ENCODE measurements around the gene ADAMTS2. TPM values are rescaled to one million over a fixed set of nuclear protein-coding genes. Genes with fewer than 3 reads are reported as not detected.

ADAMTS2 gene
- total RNA-seq, 1 experiment from 2014 or later, result 1.7 TPM

- Histone ChIP-seq H3K27me3 (ENCODE audit: control insufficient read depth, insufficient read depth, low read length) (no peaks in the 10 kb centered on the region), H3K36me3 (replicated peaks; ENCODE audit: control insufficient read depth, insufficient read depth, low read length) (no peaks in the 10 kb centered on the region), H3K4me3 (ENCODE audit: insufficient read depth, low read depth, low read length) (no peak overlapping the region)
- peak; percentile 69 for DNase-seq
Observed at GRCh38 chr5:179138568-179138925, 206.7 kb downstream of the ADAMTS2 start.

GRCh38 chr5:179137643-179138567, 207.4 kb downstream of the ADAMTS2 start:
- no peak overlapping the region for H3K4me3 ChIP-seq (ENCODE audit: insufficient read depth, low read depth, low read length)
- H3K27me3 ChIP-seq (ENCODE audit: control insufficient read depth, insufficient read depth, low read length), result no peaks in the 10 kb centered on the region
- no peaks in the 10 kb centered on the region for H3K36me3 ChIP-seq (replicated peaks; ENCODE audit: control insufficient read depth, insufficient read depth, low read length)
- DNase-seq, result peak; percentile 64

GRCh38 chr5:179137016-179137642, 208.1 kb downstream of the ADAMTS2 start:
- no peaks in the 10 kb centered on the region for H3K36me3 ChIP-seq (replicated peaks; ENCODE audit: control insufficient read depth, insufficient read depth, low read length)
- no peak overlapping the region for H3K4me3 ChIP-seq (ENCODE audit: insufficient read depth, low read depth, low read length)
- H3K27me3 ChIP-seq (ENCODE audit: control insufficient read depth, insufficient read depth, low read length), result no peaks in the 10 kb centered on the region
- no peak for DNase-seq

GRCh38 chr5:179135441-179136215, 209.6 kb downstream of the ADAMTS2 start:
- DNase-seq, result no peak
- Histone ChIP-seq H3K36me3 (replicated peaks; ENCODE audit: control insufficient read depth, insufficient read depth, low read length) (no peaks in the 10 kb centered on the region), H3K4me3 (ENCODE audit: insufficient read depth, low read depth, low read length) (no peak overlapping the region), H3K27me3 (ENCODE audit: control insufficient read depth, insufficient read depth, low read length) (no peaks in the 10 kb centered on the region)

DNA sequence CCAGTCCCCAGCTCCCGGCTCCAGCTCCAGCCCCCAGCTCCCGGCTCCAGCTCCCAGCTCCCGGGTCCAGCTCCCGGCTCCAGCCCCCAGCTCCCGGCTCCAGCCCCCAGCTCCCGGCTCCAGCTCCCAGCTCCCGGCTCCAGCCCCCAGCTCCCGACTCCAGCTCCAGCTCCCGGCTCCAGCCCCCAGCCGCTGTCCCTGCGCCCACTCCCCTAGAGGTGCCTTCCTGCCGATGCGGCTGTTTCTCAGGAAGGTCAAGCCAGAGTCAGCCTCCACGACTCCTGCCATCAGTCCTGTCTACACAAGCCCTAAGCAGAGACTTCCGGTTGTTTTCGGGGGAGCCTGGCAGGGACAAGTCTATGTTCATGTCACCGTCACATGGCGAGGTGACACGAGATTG, 210.3 kb downstream of the ADAMTS2 start:
- Histone ChIP-seq H3K4me3 (ENCODE audit: insufficient read depth, low read depth, low read length) (no peak overlapping the region), H3K27me3 (ENCODE audit: control insufficient read depth, insufficient read depth, low read length) (no peaks in the 10 kb centered on the region), H3K36me3 (replicated peaks; ENCODE audit: control insufficient read depth, insufficient read depth, low read length) (no peaks in the 10 kb centered on the region)
- no peak for DNase-seq

- H3K36me3 ChIP-seq (replicated peaks; ENCODE audit: control insufficient read depth, insufficient read depth, low read length), result no peaks in the 10 kb centered on the region
- H3K4me3 ChIP-seq (ENCODE audit: insufficient read depth, low read depth, low read length), result no peak overlapping the region
- DNase-seq, result no peak
- H3K27me3 ChIP-seq (ENCODE audit: control insufficient read depth, insufficient read depth, low read length), result no peaks in the 10 kb centered on the region
Observed at GRCh38 chr5:179134511-179134910, 210.8 kb downstream of the ADAMTS2 start.

- DNase-seq, result no peak
- Histone ChIP-seq H3K27me3 (ENCODE audit: control insufficient read depth, insufficient read depth, low read length) (no peaks in the 10 kb centered on the region), H3K4me3 (ENCODE audit: insufficient read depth, low read depth, low read length) (no peak overlapping the region), H3K36me3 (replicated peaks; ENCODE audit: control insufficient read depth, insufficient read depth, low read length) (no peaks in the 10 kb centered on the region)
Observed at GRCh38 chr5:179132586-179133355, 212.5 kb downstream of the ADAMTS2 start.

- no peak overlapping the region for H3K4me3 ChIP-seq (ENCODE audit: insufficient read depth, low read depth, low read length)
- DNase-seq, result no peak
- H3K27me3 ChIP-seq (ENCODE audit: control insufficient read depth, insufficient read depth, low read length), result no peaks in the 10 kb centered on the region
- no peaks in the 10 kb centered on the region for H3K36me3 ChIP-seq (replicated peaks; ENCODE audit: control insufficient read depth, insufficient read depth, low read length)
Observed at GRCh38 chr5:179131886-179132585, 213.2 kb downstream of the ADAMTS2 start.

DNA sequence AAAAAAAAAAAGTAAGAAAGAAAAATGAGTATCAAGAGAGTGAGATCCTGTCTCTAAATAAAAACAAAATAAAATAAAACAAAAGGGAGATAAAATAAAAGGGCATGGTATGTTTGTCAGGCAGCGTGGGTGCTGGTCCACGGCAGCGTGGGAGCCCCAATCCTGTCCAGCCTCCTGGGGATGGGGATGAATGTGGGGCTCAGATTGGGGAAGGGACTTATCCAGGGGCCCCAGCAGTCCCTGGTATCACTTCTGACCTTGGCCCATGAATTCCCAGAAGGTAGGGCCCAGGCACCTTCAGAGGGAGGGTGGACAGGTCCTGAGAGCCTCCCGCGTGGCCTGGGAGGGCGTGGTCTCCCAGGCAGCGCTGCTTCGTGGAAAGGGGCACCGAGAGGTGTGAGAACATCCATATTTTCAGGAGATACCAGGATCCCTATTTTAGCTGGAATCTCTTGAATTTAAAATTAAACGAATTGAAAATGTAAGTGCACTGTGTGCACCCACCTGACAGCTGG, 213.9 kb downstream of the ADAMTS2 start:
- Histone ChIP-seq H3K36me3 (replicated peaks; ENCODE audit: control insufficient read depth, insufficient read depth, low read length) (no peaks in the 10 kb centered on the region), H3K27me3 (ENCODE audit: control insufficient read depth, insufficient read depth, low read length) (no peaks in the 10 kb centered on the region), H3K4me3 (ENCODE audit: insufficient read depth, low read depth, low read length) (no peak overlapping the region)
- no peak for DNase-seq

GRCh38 chr5:179130101-179130681, 215.1 kb downstream of the ADAMTS2 start:
- Histone ChIP-seq H3K36me3 (replicated peaks; ENCODE audit: control insufficient read depth, insufficient read depth, low read length) (no peaks in the 10 kb centered on the region), H3K4me3 (ENCODE audit: insufficient read depth, low read depth, low read length) (no peak overlapping the region), H3K27me3 (ENCODE audit: control insufficient read depth, insufficient read depth, low read length) (no peaks in the 10 kb centered on the region)
- DNase-seq, result no peak

DNA sequence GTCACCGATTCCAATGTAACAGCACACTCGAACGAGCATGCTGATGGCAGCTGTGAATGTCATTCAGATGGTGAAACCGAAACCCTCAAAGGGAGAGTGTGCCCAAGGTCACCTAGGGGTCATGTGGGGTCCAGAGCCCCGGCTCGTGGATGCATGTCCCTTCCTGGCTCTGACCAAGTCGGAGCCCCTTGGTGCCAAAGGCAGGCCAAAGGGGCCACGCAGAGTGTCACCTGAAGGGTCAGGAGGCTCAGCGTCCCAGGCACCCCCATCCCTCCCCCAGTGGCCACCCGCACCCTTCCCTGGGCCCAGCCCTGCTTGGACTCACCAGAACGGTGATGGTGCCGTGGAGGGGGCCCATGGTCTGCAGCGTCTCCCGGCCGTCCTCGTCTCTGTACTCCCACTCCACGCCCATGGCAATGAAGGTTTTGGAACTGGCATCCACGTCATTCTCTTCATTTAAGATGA, 215.6 kb downstream of the ADAMTS2 start:
- no peak for DNase-seq
- no peak overlapping the region for H3K4me3 ChIP-seq (ENCODE audit: insufficient read depth, low read depth, low read length)

GRCh38 chr5:179128976-179129375, 216.3 kb downstream of the ADAMTS2 start:
- no peaks in the 10 kb centered on the region for H3K36me3 ChIP-seq (replicated peaks; ENCODE audit: control insufficient read depth, insufficient read depth, low read length)

More for the DNA sequence above, 215.6 kb downstream of the ADAMTS2 start:
- no peaks in the 10 kb centered on the region for H3K36me3 ChIP-seq (replicated peaks; ENCODE audit: control insufficient read depth, insufficient read depth, low read length)
- no peaks in the 10 kb centered on the region for H3K27me3 ChIP-seq (ENCODE audit: control insufficient read depth, insufficient read depth, low read length)

DNA sequence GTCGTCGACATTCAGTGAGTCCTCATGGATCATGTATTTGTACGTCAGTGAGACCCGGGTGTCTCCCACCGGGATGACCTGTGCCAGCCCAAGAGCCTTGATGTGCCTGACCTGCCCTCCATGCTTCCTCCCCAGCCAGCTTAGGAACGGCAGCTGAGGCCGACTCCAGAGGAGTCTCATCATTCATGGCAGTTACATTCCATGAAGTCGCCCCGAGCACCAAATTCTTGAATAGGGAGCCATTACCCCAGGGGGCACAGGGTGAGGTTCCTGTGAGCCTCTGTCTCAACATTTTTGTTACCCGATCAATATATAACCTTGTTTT, 217.3 kb downstream of the ADAMTS2 start:
- DNase-seq, result no peak
- Histone ChIP-seq H3K4me3 (ENCODE audit: insufficient read depth, low read depth, low read length) (no peak overlapping the region), H3K36me3 (replicated peaks; ENCODE audit: control insufficient read depth, insufficient read depth, low read length) (no peaks in the 10 kb centered on the region), H3K27me3 (ENCODE audit: control insufficient read depth, insufficient read depth, low read length) (no peaks in the 10 kb centered on the region)

More at GRCh38 chr5:179128976-179129375, 216.3 kb downstream of the ADAMTS2 start:
- DNase-seq, result no peak
- Histone ChIP-seq H3K27me3 (ENCODE audit: control insufficient read depth, insufficient read depth, low read length) (no peaks in the 10 kb centered on the region), H3K4me3 (ENCODE audit: insufficient read depth, low read depth, low read length) (no peak overlapping the region)

Measured in H7 (cell line).